PFSK-1 (cell line): ENCODE measurements around the gene ZFHX3.

Experiments
- POLR2AphosphoS5 ChIP-seq: IDR thresholded peaks from 2 replicates; pipeline ENCODE4 v1.6.1; 2012; ENCODE audit warnings: low read depth, mild to moderate bottlenecking, control low read depth, low read length, moderate library complexity
- SIN3A ChIP-seq: IDR thresholded peaks from 2 replicates; pipeline ENCODE4 v1.6.1; 2012; ENCODE audit warnings: mild to moderate bottlenecking, low read length, moderate library complexity, borderline replicate concordance; ENCODE audit not compliant: insufficient read depth
- TF ChIP-seq, protein P1 (sequence below), 2 experiments: IDR thresholded peaks; 2 replicates each; pipeline versions ENCODE4 v1.6.1 to v1.8.0; 2011 to 2012; ENCODE audit warnings: low read depth in 2 of 2, low read length in 2 of 2, control low read depth in 1 of 2, inconsistent platforms in 1 of 2, mild to moderate bottlenecking in 1 of 2, moderate library complexity in 1 of 2; ENCODE audit not compliant: insufficient read depth in 1 of 2

DNA sequence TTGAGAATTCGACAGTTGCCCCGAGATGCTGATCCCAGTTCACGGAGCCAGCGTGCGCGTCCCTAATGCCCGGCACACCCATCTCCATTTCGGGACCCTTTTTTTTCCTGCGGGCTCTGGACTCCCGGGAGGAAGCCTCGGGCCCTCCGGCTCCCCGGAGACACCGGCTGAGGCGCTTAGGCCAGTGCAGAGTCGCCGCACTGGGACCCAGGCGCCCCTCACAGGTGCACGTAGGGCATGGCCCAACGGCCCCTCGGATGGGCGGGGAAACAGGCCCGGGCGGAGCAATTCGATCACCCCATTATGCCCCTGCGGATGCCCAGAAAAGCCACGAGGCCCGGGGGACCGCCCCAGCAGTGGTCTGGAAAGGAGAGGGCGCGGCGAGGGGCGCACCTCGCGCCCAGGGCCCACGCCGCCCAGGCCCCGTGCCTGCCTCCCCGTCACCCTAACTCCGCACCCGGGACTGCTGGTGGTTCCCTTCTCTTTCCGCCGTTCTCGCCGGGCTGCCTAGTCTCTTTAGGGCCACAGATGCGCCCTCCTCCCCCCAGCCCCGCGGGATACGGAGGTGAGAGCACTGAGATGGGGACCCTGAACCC, 18.5 kb upstream of the ZFHX3 start:
- TF ChIP-seq POLR2AphosphoS5 (no peak), SIN3A (no peak)
- TF ChIP-seq, protein P1, sequence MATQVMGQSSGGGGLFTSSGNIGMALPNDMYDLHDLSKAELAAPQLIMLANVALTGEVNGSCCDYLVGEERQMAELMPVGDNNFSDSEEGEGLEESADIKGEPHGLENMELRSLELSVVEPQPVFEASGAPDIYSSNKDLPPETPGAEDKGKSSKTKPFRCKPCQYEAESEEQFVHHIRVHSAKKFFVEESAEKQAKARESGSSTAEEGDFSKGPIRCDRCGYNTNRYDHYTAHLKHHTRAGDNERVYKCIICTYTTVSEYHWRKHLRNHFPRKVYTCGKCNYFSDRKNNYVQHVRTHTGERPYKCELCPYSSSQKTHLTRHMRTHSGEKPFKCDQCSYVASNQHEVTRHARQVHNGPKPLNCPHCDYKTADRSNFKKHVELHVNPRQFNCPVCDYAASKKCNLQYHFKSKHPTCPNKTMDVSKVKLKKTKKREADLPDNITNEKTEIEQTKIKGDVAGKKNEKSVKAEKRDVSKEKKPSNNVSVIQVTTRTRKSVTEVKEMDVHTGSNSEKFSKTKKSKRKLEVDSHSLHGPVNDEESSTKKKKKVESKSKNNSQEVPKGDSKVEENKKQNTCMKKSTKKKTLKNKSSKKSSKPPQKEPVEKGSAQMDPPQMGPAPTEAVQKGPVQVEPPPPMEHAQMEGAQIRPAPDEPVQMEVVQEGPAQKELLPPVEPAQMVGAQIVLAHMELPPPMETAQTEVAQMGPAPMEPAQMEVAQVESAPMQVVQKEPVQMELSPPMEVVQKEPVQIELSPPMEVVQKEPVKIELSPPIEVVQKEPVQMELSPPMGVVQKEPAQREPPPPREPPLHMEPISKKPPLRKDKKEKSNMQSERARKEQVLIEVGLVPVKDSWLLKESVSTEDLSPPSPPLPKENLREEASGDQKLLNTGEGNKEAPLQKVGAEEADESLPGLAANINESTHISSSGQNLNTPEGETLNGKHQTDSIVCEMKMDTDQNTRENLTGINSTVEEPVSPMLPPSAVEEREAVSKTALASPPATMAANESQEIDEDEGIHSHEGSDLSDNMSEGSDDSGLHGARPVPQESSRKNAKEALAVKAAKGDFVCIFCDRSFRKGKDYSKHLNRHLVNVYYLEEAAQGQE (IDR thresholded peaks at IDR 0.05; ENCODE audit: insufficient read depth in 1 of 2, low read depth in 2 of 2, low read length in 2 of 2), result no peak
